ELR (cell line): Measurements from ENCODE around the gene TMCC2.

Experiments
- DNase-seq: peaks from one replicate; pipeline ENCODE4 v3.0.0-alpha.2; 2015; ENCODE audit warnings: low read depth

Gene TMCC2

DNA sequence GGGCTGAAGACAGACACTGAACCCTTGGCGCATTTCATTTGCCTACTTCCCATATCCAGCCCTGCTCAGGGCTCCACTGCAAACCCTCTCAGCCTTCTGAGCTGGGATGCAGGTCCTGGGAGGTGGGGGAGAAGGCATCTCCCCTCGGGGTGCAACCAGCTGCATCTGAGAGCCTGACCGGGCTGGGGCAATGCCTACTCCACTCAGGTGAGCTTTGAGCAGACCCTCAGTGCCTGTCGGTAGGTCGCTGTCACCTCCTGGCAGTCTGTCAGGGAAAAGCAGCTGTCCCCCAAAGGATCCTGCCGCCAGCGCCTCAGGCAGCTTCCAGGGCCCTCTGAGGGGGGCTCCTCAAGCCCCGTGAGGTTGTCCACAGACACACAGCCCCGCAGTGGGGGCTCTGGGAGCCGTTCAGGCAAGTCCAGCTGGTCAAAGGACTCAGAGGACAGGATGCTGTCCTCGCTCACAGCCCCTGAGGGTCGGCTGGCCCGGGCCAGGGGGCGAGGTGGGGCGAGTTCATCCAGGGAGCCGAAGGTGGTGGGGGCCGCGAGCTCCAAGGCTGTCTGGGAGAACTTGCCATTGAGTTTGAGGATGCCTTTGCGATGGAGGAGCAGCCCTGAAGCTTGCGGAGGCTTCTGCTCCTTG lies 75.6 kb downstream of the TMCC2 start:
- DNase-seq = no peak

DNA sequence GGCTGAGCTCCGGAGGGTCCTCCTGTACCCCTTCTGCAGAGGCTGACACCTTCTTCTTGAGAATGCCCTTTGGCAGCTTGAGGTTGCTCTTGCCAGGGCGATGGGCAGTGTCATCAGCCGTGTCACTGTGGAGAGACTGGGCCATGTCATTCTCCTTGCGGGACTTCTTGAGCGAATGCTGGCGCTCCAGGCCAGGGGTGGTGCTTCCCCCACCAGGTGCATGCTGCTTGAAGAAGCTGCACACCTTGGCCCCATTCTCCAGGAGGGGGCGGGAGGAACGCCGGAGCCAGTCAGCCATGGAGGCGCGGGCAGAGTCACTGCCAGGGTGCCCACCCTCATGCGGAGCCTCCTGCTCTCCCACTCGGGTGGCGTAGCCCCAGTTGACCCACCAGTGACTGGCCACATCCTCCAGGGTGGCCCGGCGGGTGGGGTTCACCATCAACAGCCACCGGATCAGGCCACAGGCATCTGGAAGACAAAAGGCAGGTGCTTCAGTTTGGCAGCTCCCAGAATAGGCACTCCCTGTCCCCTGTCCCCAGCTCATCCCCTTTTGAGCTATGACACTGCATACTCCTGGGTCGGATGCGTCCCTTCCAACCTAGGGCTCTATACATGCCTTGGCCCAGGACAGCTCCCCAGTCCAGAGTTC lies 76.4 kb downstream of the TMCC2 start:
- DNase-seq = no peak

DNA sequence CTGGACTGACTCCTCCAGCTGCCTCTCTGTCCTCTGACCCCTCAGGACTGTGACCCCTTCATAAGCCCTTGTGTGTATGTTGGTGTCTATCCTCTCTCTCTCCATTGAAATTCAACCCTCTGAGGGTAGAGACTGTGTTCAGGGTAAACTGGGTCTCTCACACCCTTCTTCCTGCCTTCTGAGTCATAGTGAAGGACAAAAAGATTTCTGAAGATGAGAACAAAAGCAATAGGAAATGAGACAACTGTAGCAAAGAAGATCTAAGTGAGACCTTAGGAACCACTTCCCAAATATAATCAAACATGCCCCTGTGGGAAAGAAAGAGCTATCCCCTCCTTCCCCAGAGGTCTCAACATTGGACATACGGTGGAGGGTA lies 76.9 kb downstream of the TMCC2 start:
- DNase-seq = no peak

DNA sequence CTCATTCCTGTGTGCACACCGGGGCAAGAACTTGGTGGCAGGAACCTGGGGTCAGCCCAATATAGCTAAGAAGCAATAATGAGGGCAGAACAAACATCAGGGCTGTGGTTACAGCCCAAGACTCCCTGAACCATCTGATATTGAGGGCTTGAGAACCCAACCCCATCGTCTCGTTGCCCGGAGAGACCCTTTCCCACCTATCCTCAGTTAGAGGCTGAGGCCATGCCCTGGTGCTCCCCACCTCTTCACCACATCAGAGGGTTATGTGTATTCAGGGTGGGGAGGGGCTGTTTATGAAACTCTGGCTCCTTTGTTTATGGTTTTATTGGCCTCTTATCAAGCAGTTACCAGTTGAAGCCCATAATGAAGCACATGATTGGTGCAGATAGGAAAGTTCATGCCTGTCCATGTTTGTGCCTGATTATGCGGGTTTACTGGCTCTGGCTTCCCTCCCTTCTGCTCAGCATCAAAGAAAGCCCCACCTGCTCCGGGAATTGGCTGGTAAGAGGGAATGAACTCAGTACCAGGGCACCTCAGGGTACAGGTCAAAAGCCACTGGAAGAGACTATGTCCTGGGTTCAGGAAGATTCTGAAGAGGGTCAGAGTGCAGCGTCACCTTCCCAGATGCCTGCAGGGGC lies 79.3 kb downstream of the TMCC2 start:
- no peak for DNase-seq

DNA sequence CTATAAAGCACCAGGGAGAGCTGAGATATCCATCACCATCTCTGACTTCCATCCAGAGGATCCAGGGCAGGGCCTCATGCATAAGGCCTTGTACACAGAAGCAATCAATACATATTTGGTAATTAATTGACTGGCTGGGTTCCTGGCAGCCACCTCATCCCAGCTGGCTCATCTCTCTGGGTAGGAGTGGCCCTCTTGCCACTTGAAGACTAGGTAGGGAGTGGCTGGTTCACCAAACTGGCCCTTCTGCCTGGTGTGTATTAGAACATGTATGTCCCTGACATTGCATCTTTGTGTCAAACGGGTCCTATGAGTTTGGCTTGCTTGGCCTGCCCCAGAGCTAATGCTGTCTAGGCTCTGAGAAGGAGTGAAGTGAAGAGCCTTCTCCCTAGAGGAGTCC lies 82.0 kb downstream of the TMCC2 start:
- no peak for DNase-seq

DNA sequence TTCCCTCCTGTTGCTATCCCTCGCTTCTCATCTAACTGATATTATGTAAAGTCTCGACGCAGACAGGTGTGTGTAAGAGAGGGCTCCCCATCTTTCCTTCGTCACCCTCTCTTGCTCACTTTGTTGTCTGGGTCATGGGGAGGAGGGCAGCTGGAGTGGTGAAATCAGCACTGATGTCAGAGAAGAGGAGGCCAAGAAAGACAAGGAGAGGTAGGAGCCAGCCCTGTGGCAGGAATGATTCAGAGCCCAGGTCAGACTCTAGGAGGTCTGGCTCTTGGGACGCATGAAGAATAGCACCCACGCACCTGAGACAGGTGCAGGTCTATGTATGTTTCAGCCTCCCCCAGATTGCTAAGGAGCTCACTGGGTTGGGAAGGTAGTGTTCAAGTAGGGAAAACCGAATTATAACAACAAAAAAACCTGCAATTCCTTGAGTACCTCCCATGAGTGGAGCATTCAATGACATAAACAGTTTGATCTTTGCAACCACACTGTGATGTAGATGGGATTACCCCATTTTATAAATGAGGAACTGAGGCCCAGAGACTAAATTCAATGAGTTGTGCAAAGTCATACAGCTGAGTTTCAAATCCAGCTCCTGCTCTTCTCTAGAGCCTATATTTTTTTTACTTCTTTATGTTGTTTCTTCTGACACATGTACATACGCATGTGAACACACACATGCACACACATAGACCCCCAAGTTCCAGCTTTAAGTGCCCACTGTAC lies 83.4 kb downstream of the TMCC2 start:
- no peak for DNase-seq

DNA sequence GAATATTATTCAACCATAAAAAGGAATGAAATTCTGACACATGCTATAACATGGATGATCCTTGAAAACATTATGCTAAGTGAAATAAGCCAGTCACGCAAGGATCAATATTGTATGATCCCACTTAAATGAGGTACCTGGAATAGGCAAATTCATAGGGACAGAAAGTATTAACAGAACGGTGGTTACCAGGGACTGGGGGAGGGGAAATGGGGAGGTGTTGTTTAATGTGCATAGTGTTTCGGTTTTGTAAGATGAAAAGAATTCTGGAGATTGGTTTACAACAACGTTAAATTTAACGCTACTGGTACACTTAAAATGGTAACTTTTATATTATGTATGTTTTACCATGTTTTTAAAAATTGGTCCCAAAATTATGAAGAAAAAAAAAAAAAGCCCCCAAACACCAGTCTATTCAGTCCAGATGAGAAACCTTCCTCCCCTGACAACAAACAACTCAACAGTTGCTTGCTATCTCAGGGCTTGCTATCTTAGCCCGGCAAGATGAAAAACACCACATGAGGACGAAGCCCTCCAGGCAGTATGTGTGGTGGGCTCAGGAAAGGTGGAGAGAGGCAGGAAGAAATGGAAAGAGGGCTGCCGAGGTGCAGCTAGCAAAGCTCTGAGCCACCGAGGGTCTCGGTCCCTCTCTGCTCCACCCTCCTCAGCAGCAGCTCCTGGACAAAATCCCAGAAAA lies 85.3 kb downstream of the TMCC2 start:
- DNase-seq = no peak

DNA sequence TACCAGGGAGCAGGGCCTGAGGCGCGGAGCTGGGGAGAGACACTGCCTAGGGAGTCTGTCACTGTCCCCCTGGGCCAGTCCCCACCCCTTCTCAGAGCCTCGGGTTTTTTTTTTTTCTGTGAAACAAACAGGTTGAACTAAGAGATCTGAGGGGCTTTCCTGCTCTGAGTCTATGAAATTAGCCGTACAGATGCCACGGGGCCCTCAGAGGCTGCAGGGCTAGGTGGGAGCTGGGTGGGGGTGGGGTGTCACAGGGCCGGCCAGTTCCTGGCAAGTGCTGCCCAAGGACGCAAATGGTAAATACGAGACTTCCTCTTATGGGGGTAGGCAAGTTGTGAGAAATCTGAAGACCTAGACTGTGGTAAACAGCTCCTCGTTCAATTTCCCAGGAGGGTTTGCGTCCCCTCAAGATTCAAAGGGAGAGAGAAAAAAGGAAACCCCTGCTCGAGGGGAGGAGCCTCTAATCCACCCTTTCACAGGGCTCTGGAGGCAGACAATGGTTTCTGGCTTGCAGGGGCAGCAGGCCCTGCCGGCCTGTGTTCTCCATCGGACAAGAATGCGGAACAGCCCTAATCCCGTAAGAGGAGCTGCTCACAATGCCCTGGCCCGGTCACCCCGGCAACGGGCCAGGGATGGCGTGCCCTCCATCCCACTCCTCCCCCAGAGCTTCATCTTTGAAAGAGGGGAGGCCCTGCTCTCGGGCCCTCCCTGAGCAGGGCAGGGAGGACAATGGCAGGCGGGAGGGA lies 86.0 kb downstream of the TMCC2 start:
- no peak for DNase-seq

DNA sequence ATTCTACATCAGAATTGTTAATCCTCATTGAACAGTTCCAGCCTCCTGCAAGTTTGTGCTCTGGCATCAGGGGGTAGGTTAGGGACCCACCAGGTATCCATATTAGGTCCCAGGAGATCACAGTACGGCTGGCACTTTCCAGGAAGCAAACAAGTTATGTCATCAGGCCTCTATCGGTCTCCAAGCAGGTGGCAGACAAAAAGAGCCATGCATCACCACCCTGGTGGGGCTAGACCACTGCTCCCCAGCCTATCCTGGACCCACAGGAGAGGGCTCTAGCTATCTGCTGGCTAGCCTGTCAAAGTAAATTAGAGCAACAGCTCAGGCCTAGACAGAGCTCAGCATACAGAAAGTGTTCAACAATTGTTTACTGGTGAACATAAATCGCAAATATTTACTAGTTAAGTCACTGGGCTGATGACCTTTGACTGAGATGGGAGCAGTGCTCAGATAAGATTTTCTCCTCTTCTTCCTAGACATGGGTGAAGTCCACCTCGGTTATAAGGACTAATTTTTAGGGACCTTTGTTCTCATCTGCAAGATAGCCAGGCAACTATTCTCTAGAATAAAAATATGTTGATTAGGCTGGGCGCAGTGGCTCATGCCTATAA lies 87.4 kb downstream of the TMCC2 start:
- DNase-seq = no peak

DNA sequence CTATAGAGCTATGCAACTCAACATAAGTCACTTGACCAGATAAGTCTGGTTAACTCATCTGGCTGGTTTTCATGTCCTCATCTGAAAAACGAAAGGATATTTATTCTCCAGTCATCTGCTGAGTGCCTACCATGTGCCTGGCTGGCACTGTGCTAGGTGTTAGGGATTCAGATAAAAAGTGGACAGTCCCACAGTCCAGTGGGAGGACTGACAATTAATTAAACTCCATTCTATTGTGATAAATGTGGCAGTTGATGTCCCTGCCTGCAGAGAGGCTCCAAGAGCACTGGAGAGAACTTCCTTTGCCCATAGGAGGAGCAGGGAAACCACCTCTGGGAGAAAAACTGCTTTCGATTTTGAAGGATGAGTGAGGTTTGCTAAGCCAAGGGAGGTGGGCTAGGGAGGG lies 88.4 kb downstream of the TMCC2 start:
- DNase-seq = no peak

DNA sequence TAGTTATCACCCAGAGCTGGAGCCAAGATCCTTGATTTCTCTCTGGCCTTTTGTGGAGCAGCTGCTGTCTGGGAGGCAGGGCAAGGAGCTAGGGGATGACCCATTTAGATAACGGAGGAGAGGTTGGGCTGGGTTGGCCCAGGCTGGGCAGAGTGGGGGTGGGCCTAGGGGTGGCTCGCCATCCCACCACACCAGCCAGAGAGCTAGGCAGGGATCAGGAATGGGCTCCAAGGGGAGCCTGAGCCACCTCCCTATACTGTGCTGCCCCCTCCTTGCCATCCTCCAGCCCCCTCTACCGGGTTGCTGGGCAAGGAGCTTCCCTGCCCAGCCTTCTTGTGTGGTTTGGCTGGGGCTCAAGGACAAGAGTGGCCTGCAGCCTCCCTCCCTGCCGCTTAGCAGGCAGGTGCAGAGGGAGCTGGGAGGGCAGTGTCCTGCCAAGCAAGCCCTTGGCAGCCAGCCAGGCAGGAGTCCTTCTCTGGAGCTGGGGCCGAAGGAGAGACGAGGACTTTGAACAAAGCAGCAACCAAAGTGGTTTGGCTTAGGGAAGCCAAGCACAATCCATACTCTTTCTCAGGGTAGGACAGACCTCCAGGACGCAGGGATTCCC lies 89.7 kb downstream of the TMCC2 start:
- DNase-seq = no peak

DNA sequence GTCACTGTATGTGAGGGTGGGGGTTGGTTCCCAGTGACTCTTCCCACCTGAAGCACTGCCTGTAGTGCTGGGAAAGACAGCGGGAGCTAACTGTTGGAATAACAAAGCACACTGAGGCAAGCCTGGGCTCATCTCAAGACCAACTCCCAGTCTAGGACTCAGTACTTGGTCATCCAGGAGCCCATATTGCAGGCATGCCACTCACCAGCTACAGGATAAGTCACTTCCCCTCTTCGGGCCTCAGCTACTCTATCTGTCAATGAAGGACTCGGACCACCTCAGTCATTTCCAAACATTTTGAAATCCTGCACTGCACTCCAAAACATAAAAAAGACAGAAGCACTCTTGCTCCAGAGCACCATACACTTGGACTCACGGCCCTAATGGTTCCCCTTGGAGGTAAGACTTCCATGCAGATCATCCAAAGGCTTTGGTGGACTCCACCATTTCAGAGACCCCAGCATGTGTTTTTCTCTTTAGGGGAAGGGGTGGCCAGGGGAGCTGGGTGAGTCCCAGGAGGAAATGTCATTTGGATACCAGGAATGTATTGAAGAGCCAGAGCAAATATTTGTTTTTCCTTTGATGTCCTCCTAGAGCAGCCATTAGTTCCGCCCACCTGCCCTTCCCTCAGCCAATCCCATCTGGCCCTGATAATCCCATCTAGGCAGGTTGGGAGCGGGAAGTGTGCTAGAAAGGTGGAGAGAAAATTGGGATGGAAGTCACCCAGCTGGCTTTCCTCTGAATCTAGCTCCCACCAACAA lies 90.7 kb downstream of the TMCC2 start:
- no peak for DNase-seq

DNA sequence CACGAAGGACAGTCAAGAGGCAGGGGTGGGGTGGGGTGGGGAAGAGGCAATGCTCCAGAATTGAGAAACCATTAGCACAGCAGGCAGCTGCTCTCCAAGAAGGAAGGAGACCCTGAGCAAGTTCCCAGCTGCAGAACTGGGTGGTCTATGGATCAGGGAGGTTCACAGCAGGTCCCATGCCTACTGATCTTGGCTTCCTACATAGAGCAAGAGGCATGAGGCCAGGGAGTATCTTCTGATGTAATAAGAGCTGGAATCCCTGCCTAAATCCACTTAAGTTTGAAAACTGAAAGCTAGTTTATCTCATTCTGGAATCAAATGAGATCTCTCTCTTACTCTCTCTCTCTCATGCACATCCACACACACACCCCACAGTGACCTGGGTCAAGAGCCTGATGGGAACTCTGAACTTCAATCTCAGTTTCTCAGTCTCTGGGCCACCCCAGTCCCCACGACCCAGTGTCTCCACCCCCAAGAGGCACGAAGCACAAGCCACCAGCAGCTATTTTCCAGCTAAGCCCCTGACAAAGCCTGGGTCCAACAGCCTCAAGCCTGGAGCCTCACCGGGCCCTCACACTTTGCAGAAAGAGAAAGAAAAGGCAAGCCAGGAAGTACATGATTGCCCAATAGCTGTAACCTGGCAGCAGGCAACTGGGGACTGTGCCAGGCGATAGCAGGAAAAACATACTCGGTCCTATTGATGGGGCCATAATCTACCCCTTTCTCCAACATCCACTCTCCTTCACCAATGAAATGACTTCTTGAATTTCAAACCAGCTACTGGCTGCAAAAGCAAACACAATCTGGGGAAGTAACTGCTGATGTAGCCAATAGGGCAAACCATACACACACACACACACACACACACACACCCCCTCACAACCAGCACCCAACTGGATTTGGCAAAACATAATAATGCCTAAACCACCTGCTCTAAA lies 91.6 kb downstream of the TMCC2 start:
- peak; percentile 74 for DNase-seq

DNA sequence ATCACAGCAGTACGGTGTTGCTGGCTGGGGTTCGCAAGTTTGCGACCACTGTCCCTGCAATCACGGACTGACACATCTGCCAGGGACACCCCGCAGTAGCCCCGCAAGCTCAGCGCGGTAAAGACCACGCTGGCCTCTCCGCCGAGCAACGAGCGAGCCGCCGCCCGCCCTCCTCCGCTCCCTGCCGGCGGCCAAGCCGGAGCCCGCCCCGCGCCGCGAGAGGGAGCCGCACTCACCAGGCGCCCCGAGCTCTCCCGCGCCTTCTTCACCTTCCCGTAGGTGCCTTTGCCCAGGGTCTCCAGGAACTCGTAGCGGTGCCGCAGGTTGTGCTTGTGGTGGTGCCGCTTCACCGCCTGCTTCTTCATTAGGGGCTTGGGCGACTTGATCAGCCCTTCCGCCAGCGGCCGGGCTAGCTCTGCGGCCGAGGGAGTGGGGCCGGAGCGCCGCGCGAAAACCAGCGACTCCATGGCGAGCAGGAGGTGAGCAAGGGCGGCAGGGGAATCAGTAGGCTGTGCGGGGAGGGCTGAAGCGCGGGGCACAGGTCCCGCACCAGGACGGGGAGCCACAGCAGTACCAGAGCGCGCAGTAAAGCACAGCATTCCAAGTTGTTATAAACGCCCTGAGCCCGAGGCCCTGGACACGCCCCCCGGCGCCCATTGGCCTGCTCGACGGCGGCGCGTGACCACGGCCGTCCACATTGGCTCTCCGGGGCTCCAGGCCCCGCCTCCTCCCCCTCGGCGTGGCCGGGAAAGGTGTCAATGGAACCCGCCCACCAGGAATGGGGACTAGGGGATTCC lies 93.6 kb downstream of the TMCC2 start, which contains the start of gene NUAK2:
Gene NUAK2 (minus strand): TSS at position 584 of the 797 bp plus-strand sequence. CDS start 117 bp downstream, at position 467.
- peak; percentile 94 for DNase-seq

DNA sequence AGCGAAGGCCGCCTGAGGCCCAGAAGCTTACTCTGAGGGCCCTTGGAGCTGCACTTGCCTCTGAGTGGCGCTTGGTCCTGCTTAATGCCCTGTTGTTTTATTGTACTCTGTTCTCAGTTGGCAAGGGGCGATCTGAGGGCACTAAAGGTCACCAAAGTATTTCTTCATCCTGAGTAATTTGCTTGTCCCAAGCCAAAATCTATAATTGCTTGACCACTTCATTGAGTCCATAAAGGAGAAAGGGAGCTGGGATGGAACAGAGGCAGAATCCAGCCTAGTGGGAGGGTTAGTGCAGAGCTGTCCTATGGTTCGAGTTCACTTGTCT lies 94.2 kb downstream of the TMCC2 start:
- no peak for DNase-seq
